HG03097 (cell line): ENCODE measurements around the gene DNAH17.

Experiments used
- ATAC-seq: cut with Tn5 transposase; IDR thresholded peaks from one replicate; pipeline ENCODE4 v1.9.1; 2021; ENCODE audit not compliant: unreplicated experiment, low FRiP score

The DNAH17 gene

GRCh38 chr17:78419970-78420815, 157.0 kb downstream of the DNAH17 start:
- no peak for ATAC-seq

GRCh38 chr17:78418326-78419026, 158.7 kb downstream of the DNAH17 start:
- no peak for ATAC-seq

- no peak for ATAC-seq
Observed at GRCh38 chr17:78417531-78417909, 159.7 kb downstream of the DNAH17 start.

- ATAC-seq: no peak
Observed at GRCh38 chr17:78416791-78417530, 160.2 kb downstream of the DNAH17 start.

GRCh38 chr17:78415821-78416711, 161.1 kb downstream of the DNAH17 start:
- ATAC-seq: no peak

GRCh38 chr17:78414178-78415162, 162.7 kb downstream of the DNAH17 start:
- no peak for ATAC-seq

GRCh38 chr17:78412403-78412802, 164.8 kb downstream of the DNAH17 start:
- no peak for ATAC-seq

- ATAC-seq: no peak
Observed at GRCh38 chr17:78411241-78411857, 165.8 kb downstream of the DNAH17 start.

GRCh38 chr17:78409191-78409928, 167.8 kb downstream of the DNAH17 start:
- no peak for ATAC-seq

GRCh38 chr17:78408476-78409050, 168.6 kb downstream of the DNAH17 start:
- ATAC-seq: no peak

GRCh38 chr17:78407387-78408000, 169.7 kb downstream of the DNAH17 start:
- no peak for ATAC-seq

- ATAC-seq: no peak
Observed at GRCh38 chr17:78406920-78407319, 170.3 kb downstream of the DNAH17 start.

GRCh38 chr17:78406396-78406795, 170.8 kb downstream of the DNAH17 start:
- no peak for ATAC-seq

- ATAC-seq: no peak
Observed at GRCh38 chr17:78403822-78404221, 173.4 kb downstream of the DNAH17 start.

- ATAC-seq: no peak
Observed at GRCh38 chr17:78401891-78402290, 175.3 kb downstream of the DNAH17 start.

GRCh38 chr17:78401246-78401645, 175.9 kb downstream of the DNAH17 start:
- ATAC-seq: no peak

GRCh38 chr17:78400581-78401240, 176.5 kb downstream of the DNAH17 start:
- ATAC-seq: no peak
